H1 (cell line): ENCODE measurements around the gene CHST4. TPM values are rescaled to one million over a fixed set of nuclear protein-coding genes. Genes with fewer than 3 reads are reported as not detected.

ENCODE experiments used
- USF2 ChIP-seq: IDR thresholded peaks from 2 replicates; pipeline ENCODE4 v1.6.1; 2011; ENCODE audit warnings: low read length, improper control_type of control experiment
- polyA plus RNA-seq, 7 experiments: library from polyadenylated mRNA; depleted of rRNA in 3 of 7; stranded (reverse) in 5 of 7; unstranded in 2 of 7; fragments of >200 nt in 5 of 7; fragments of 200-250 nt in 2 of 7; gene quantifications; 1 replicate in 5 of 7; 2 replicates in 1 of 7; 4 replicates in 1 of 7; pipeline versions ENCODE4 v1.2.1 to v1.2.3, GENCODE V29; 2011 to 2013; ENCODE audit warnings: missing spikeins in 2 of 7, mixed read lengths in 2 of 7
- total RNA-seq: library from RNA; stranded (reverse); fragmentation: NEBNext Ultra II Directional; extraction: Animal tissue kit (Norgen Biotek cat#: 25700); gene quantifications from 2 replicates; pipeline ENCODE4 v1.2.1, GENCODE V29; 2021

Gene CHST4
- total and polyA plus RNA-seq, 2 of the 8 experiments (the other 6 are each of a cell fraction or from before 2014, with no cell fraction given), result 12.1 to 14.6 TPM

GRCh38 chr16:71569621-71570020 is 43.4 kb downstream of the CHST4 start (continued):
- TF ChIP-seq USF2, result no peak
